Activated effector memory CD4-positive, alpha-beta T cell treated with Interleukin-2 at 50 U/mL for 16 hours (primary cell): ENCODE results near the gene NHP2.

Experiments used
- DNase-seq: peaks from one replicate; pipeline ENCODE4 v3.0.0-alpha.2; 2020

The NHP2 gene

GRCh38 chr5:178113141-178113787 is 40.4 kb downstream of the NHP2 start, which contains the start of gene N4BP3:
Gene N4BP3, plus strand, starts transcription at chr5:178113532. Its CDS starts 6,052 bp downstream, at chr5:178119584.
- peak; percentile 77 for DNase-seq

- DNase-seq: no peak
Measured at GRCh38 chr5:178112545-178112944, 41.1 kb downstream of the NHP2 start.

GRCh38 chr5:178111925-178112324 is 41.8 kb downstream of the NHP2 start:
- DNase-seq: no peak

- DNase-seq: no peak
Measured at GRCh38 chr5:178110511-178110910, 43.2 kb downstream of the NHP2 start.

- no peak for DNase-seq
Measured at GRCh38 chr5:178108966-178109365, 44.7 kb downstream of the NHP2 start.

GRCh38 chr5:178108446-178108845 is 45.2 kb downstream of the NHP2 start:
- DNase-seq: no peak

- no peak for DNase-seq
Measured at GRCh38 chr5:178107756-178108310, 45.9 kb downstream of the NHP2 start.

- DNase-seq: no peak
Measured at GRCh38 chr5:178106556-178107239, 47.0 kb downstream of the NHP2 start.

- no peak for DNase-seq
Measured at GRCh38 chr5:178106086-178106485, 47.6 kb downstream of the NHP2 start.

GRCh38 chr5:178104492-178104891 is 49.2 kb downstream of the NHP2 start:
- no peak for DNase-seq

GRCh38 chr5:178103612-178104011 is 50.1 kb downstream of the NHP2 start:
- no peak for DNase-seq
